CD1c-positive myeloid dendritic cell (primary cell): ENCODE results near the gene NDST1.

Experiments
- DNase-seq: peaks from one replicate; pipeline ENCODE4 v3.0.0-alpha.2; 2016; ENCODE audit errors: extremely low spot score

Gene NDST1

DNA sequence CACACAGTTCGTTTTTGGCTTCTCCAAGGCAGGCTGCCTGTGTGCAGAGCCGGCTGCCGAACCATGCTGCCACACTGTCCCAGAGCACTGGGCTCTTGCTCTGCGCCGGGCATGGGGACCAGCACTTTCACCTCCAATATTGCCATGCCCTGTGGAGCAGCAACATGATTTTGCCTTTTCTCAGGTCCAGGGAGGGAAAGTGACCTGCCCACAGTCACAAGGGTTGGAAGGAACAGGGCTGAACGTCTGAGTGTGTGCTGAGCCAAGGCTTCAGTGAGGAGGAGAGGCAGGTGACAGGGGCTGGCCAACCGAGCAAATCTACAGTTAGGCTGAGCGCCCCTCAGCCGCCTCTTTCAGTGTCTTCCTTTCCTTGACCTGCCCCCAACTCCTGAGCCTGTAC lies 98.5 kb downstream of the NDST1 start:
- DNase-seq, result no peak

DNA sequence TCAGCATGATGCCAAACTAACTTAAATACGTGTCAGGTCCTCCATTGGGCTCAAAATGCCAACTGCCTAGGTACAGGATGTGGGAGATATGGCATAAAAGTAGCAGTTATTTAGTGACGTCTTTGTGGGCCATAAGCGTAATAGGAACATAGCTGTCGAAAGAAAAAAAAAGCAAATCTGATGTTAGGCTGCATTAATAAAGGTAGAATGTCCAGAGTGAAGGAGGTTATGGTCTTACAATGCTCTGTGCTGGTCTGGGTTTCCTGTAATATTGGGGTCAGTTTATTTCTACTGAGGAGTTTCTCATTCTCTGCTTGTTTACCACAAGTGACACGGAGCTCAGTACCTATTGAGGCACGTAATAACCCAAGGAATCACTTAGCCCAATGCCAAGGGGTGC lies 99.2 kb downstream of the NDST1 start:
- DNase-seq, result no peak
